PC-3 (cell line): ENCODE measurements around the gene DUSP8. TPM values are rescaled to one million over a fixed set of nuclear protein-coding genes. Genes with fewer than 3 reads are reported as not detected.

ENCODE experiments used
- ATAC-seq: fragments of 200-7000 bp; cut with Tn5 transposase; 2 replicates; pipeline ENCODE4 v1.9.1; 2020; ENCODE audit warnings: mild to moderate bottlenecking, moderate library complexity
- BruUV-seq: library from RNA; stranded (reverse); fragments of 400-500 nt; replicated peaks from 2 replicates; lab custom pipeline; 2021; lab: Mats Ljungman, UMichigan
- CTCF ChIA-PET: fragments of 300-600 bp; sonication (Branson Sonifier 250); formaldehyde crosslinking; loops from one replicate; lab custom pipeline; 2022; ENCODE audit warnings: antibody characterized with exemption; lab: Charles Lee
- POLR2A ChIA-PET: fragments of 300-600 bp; sonication (Branson Sonifier 250); formaldehyde crosslinking; loops from one replicate; lab custom pipeline; 2022; ENCODE audit warnings: antibody characterized with exemption; ENCODE audit not compliant: unreplicated experiment; lab: Charles Lee
- DNase-seq: peaks from one replicate; pipeline ENCODE4 v3.0.0-alpha.2; 2015
- H2AFZ ChIP-seq: fragments of 300-600 bp; sonication (generic); 2 replicates; pipeline ENCODE4 v1.6.0; 2016; ENCODE audit warnings: antibody characterized with exemption, low read length
- H3F3A ChIP-seq: fragments of 300-600 bp; sonication (generic); one replicate; pipeline ENCODE4 v1.6.0; 2017; ENCODE audit warnings: antibody characterized with exemption, low read length, control low read depth, mild to moderate bottlenecking; ENCODE audit not compliant: unreplicated experiment
- H3K27ac ChIP-seq: fragments of 300-600 bp; sonication (generic); 2 replicates; pipeline ENCODE4 v1.5.1; 2016; ENCODE audit warnings: mild to moderate bottlenecking, low read length
- H3K27me3 ChIP-seq: fragments of 300-600 bp; sonication (generic); 2 replicates; pipeline ENCODE4 v1.6.1; 2016; ENCODE audit warnings: low read length, mixed read lengths
- H3K36me3 ChIP-seq: fragments of 300-600 bp; sonication (generic); 2 replicates; pipeline ENCODE4 v1.6.1; 2016; ENCODE audit warnings: low read depth, mixed run types, low read length, mixed read lengths
- H3K4me1 ChIP-seq: fragments of 300-600 bp; sonication (generic); 2 replicates; pipeline ENCODE4 v1.5.1; 2016; ENCODE audit warnings: low read length; ENCODE audit not compliant: insufficient read depth
- H3K4me2 ChIP-seq: fragments of 300-600 bp; sonication (generic); 2 replicates; pipeline ENCODE4 v1.6.0; 2016; ENCODE audit warnings: low read length
- H3K4me3 ChIP-seq: fragments of 300-600 bp; sonication (generic); 2 replicates; pipeline ENCODE4 v1.5.1; 2016; ENCODE audit warnings: mild to moderate bottlenecking, low read length, mixed read lengths
- H3K79me2 ChIP-seq: fragments of 300-600 bp; sonication (generic); 2 replicates; pipeline ENCODE4 v1.6.1; 2017; ENCODE audit warnings: low read length, mixed read lengths
- H3K9ac ChIP-seq: fragments of 300-600 bp; sonication (generic); 2 replicates; pipeline ENCODE4 v1.6.0; 2016; ENCODE audit warnings: mild to moderate bottlenecking, low read length
- H3K9me2 ChIP-seq: fragments of 300-600 bp; sonication (generic); replicated peaks from 2 replicates; pipeline ENCODE4 v1.6.1; 2016; ENCODE audit warnings: mixed run types, low read length, mixed read lengths
- H3K9me3 ChIP-seq: fragments of 300-600 bp; sonication (generic); 2 replicates; pipeline ENCODE4 v1.6.1; 2016; ENCODE audit warnings: low read length, mixed read lengths
- H4K20me1 ChIP-seq: fragments of 300-600 bp; sonication (generic); 2 replicates; pipeline ENCODE4 v1.6.1; 2016; ENCODE audit warnings: low read length, mixed read lengths
- CTCF ChIP-seq: fragments of 300-600 bp; sonication (generic); conservative IDR thresholded peaks from 2 replicates; pipeline ENCODE4 v1.5.1; 2017; ENCODE audit warnings: antibody characterized with exemption, low read depth, mild to moderate bottlenecking, low read length
- EZH2 ChIP-seq: fragments of 300-600 bp; sonication (generic); IDR thresholded peaks from one replicate; pipeline ENCODE4 v1.6.1; 2017; ENCODE audit warnings: antibody characterized with exemption, mild to moderate bottlenecking, low read length; ENCODE audit not compliant: unreplicated experiment
- EZH2phosphoT487 ChIP-seq: fragments of 300-600 bp; sonication (generic); IDR thresholded peaks from 2 replicates; pipeline ENCODE4 v1.6.1; 2018; ENCODE audit warnings: mild to moderate bottlenecking, antibody characterized with exemption, low read length, borderline replicate concordance
- intact Hi-C: fragments of 100-400 bp; cut with micrococcal nuclease; formaldehyde crosslinking; loops from 2 replicates; pipeline ENCODE4 v1.9.0; 2023
- total RNA-seq: library from RNA; depleted of rRNA; stranded (reverse); fragments of >200 nt; gene quantifications from 2 replicates; pipeline ENCODE4 v1.2.3, GENCODE V29; 2014

DUSP8 gene
- total RNA-seq, 1 experiment from 2014 or later, result 2.6 TPM

- H3K36me3 ChIP-seq, result no peaks in the 10 kb centered on the region
- H3K4me3 ChIP-seq, result no peak overlapping the region
- H3K79me2 ChIP-seq, result no peaks in the 10 kb centered on the region
- peaks cover 23% of the 10 kb centered on the region for H3K4me1 ChIP-seq
- no peaks in the 10 kb centered on the region for H4K20me1 ChIP-seq
- intact Hi-C loops, result no loop called here
- no peaks in the 10 kb centered on the region for H3F3A ChIP-seq
- no peak overlapping the region for H2AFZ ChIP-seq
- H3K9me3 ChIP-seq, result no peaks in the 10 kb centered on the region
- no peak overlapping the region for H3K4me2 ChIP-seq
- CTCF ChIA-PET, result no interaction called here
- DNase-seq (no peak), ATAC-seq (no peak)
- H3K9ac ChIP-seq, result no peak overlapping the region
- BruUV-seq, result no TSS peak
- H3K27me3 ChIP-seq, result no peaks in the 10 kb centered on the region
- POLR2A ChIA-PET, result no interaction called here
- no peak overlapping the region for H3K27ac ChIP-seq
- TF ChIP-seq EZH2 (no peak), CTCF (no peak), EZH2phosphoT487 (no peak)
- no peaks in the 10 kb centered on the region for H3K9me2 ChIP-seq
Measured at GRCh38 chr11:1562469-1563148, 9.5 kb downstream of the DUSP8 start.

GRCh38 chr11:1561955-1562354, 10.1 kb downstream of the DUSP8 start:
- Histone ChIP-seq H3K4me1 (peaks cover 26% of the 10 kb centered on the region), H3K9me2 (no peaks in the 10 kb centered on the region), H3K27me3 (no peaks in the 10 kb centered on the region), H3K9ac (no peak overlapping the region), H3K9me3 (no peaks in the 10 kb centered on the region), H3K79me2 (no peaks in the 10 kb centered on the region), H3K4me3 (no peak overlapping the region), H2AFZ (no peak overlapping the region), H3K4me2 (no peak overlapping the region), H4K20me1 (no peaks in the 10 kb centered on the region), H3F3A (no peaks in the 10 kb centered on the region), H3K27ac (no peak overlapping the region), H3K36me3 (no peaks in the 10 kb centered on the region)
- intact Hi-C loops, result no loop called here
- ATAC-seq (no peak), DNase-seq (no peak)
- TF ChIP-seq CTCF (no peak), EZH2 (no peak), EZH2phosphoT487 (no peak)
- BruUV-seq, result no TSS peak
- POLR2A ChIA-PET, result no interaction called here
- CTCF ChIA-PET, result no interaction called here

- H3K4me1 ChIP-seq, result peaks cover 26% of the 10 kb centered on the region
- no peaks in the 10 kb centered on the region for H4K20me1 ChIP-seq
- no TSS peak for BruUV-seq
Measured at GRCh38 chr11:1561266-1561665, 10.8 kb downstream of the DUSP8 start.

More at GRCh38 chr11:1561266-1561665, 10.8 kb downstream of the DUSP8 start:
- Histone ChIP-seq H2AFZ (no peak overlapping the region), H3K9ac (no peak overlapping the region), H3F3A (no peaks in the 10 kb centered on the region), H3K27ac (no peak overlapping the region), H3K9me3 (no peaks in the 10 kb centered on the region), H3K9me2 (no peaks in the 10 kb centered on the region), H3K27me3 (no peaks in the 10 kb centered on the region), H3K4me2 (no peak overlapping the region), H3K4me3 (no peak overlapping the region), H3K36me3 (no peaks in the 10 kb centered on the region), H3K79me2 (no peaks in the 10 kb centered on the region)
- POLR2A ChIA-PET, result no interaction called here
- CTCF ChIA-PET, result no interaction called here
- no peak for TF ChIP-seq CTCF
- no peak for TF ChIP-seq EZH2
- no peak for TF ChIP-seq EZH2phosphoT487
- ATAC-seq (no peak), DNase-seq (no peak)
- intact Hi-C loops, result no loop called here
